ENCODE results near the gene SEMA6D.

GRCh38 chr15:47721676-47722075 is 4.4 kb downstream of the SEMA6D start:
- TF ChIP-seq CTCF (IDR thresholded peaks at IDR 0.05; ENCODE audit: borderline replicate concordance, extremely low read depth, low read length, poor library complexity, severe bottlenecking) (no peak), EZH2 (IDR thresholded peaks at IDR 0.05; ENCODE audit: borderline replicate concordance, low read depth, low read length, severe bottlenecking) (no peak)

All from DND-41 (cell line).